GM18867 (cell line): ENCODE data around the gene TTC28.
"Not testable (repeated sequence)": the region's sequence is repeated elsewhere in the genome, so short reads cannot be mapped to it uniquely, and the experiment has no call there.

Experiments used
- ATAC-seq: cut with Tn5 transposase; IDR thresholded peaks from one replicate; pipeline ENCODE4 v1.9.1; 2021; ENCODE audit warnings: mild to moderate bottlenecking, moderate library complexity; ENCODE audit not compliant: unreplicated experiment

The TTC28 gene

GRCh38 chr22:28375761-28376534, 303.7 kb downstream of the TTC28 start:
- no peak for ATAC-seq

GRCh38 chr22:28373831-28374230, 305.8 kb downstream of the TTC28 start:
- no peak for ATAC-seq

DNA sequence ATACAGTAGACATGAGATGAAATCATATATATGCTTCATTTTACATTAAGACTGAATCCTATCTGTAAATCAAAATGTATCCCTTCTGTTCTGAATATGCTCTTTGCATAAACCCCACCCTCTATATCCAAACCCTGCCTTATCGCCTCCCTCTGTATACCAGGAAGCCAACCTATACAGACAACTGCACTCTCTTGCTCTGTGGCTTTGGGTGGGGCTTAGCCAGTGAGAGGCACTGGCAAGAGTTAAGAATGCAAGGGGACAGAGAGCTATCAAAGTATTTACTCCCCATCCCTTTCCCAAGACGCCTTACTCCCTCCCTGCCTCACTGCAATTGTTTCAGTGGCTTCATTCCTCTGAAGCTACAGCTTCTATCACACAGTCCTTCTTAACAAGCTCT, 309.8 kb downstream of the TTC28 start:
- no peak for ATAC-seq

GRCh38 chr22:28366856-28367255, 312.8 kb downstream of the TTC28 start:
- no peak for ATAC-seq

GRCh38 chr22:28365371-28365770, 314.3 kb downstream of the TTC28 start:
- no peak for ATAC-seq

GRCh38 chr22:28364105-28364504, 315.5 kb downstream of the TTC28 start:
- not testable (repeated sequence) for ATAC-seq

DNA sequence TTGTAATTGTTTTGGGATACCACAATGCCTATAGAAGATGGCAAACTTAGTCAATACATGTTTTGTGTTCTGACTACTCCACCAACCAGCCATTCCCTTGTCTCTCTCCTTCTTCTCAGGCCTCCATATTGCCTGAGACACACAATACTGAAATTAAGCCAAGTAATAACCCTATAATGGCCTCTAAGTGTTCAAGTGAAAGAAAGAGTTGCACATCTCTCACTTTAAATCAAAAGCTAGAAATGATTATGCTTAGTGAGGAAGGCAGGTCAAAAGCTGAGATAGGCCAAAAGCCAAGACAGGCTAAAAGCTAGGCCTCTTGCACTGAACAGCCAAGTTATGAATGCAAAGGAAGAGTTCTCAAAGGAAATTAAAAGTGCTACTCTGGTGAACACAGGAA, 318.7 kb downstream of the TTC28 start:
- no peak for ATAC-seq

GRCh38 chr22:28358312-28358711, 321.3 kb downstream of the TTC28 start:
- no peak for ATAC-seq

DNA sequence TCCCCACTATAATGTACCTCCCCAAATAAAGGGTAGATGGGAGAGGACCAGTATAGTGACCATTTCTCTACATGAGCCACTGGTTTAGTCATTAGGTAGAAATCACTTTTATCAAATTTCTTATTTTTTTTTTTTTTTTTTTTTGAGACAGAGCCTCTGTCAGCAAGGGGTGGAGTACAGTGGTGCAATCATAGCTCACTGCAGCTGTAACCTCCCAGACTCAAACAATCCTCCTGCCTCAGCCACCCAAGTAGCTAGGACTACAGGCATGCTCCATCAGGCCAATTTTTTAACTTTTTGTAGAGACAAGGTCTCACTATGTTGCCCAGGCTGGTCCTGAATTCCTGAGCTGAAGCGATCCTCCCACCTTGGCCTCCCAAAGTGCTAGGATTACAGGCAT, 322.4 kb downstream of the TTC28 start:
- ATAC-seq: no peak

DNA sequence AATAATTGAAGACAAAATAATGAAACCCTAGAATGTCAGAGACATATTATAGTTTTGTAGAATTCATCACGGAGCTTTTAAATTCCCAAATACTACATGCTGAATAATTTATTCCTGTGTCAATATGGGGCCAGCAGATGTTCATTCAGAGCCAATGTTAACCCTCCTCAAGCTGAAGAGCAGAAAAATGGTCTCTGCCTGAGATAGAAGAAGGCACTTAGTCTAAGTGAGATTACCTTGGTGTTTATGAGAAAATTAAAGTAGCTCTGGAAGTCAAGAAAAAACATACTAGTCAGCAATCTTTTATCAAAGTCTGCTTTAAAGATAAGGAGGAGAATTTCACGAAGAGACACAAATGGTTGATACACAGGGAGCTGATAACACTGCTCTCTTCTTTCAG, 328.2 kb downstream of the TTC28 start:
- no peak for ATAC-seq

DNA sequence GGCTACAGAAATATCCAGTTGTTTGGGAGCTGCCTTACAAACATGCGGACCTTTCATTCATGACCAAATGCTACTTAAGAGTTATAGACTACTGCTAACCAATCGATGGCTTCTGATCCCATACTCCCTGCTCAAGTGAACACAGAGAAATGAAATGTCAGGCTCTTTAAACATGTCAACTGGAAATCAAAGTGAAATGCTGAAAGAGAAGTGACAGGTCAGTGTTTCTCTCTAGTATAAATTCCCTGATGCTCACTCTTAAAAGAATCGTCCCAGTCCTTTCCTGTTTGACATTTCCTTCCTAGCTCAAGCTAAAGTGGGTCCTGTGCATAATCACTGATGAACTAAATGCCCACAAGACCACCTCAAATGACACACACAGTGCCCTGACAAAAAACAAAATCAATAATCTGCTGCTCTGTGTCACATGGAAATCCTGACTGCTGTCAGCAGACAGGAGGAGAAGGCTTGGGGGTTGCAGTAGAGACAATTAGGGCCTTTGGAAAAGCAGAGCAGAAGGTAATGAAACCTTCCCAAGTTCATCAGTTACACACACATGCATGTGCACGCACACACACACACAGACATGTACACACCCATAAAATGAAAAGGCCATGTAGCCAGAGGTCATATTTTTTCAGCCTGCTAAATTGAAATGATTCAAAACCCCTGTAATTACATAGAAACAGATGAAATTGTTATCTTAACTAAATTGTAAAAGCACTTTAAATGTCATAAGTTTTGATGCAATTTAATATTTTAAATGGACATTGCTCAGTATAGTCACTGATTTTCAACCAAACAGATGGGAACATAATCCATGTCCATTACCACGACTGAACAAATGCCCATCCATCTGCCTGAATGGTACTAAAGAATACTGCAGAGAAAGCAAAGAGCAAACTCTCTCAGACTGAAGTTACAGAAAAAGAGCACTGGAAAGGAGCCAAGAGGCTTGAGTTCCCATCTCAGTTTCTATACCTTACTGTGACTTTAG, 330.7 kb downstream of the TTC28 start:
- no peak for ATAC-seq

GRCh38 chr22:28346308-28346707, 333.3 kb downstream of the TTC28 start:
- ATAC-seq: no peak

- no peak for ATAC-seq
These were observed 334.5 kb downstream of the TTC28 start for GRCh38 chr22:28344918-28345703.

GRCh38 chr22:28341001-28341400, 338.6 kb downstream of the TTC28 start:
- no peak for ATAC-seq

- no peak for ATAC-seq
These were observed 346.6 kb downstream of the TTC28 start for GRCh38 chr22:28333088-28333487.

GRCh38 chr22:28332410-28332809, 347.2 kb downstream of the TTC28 start:
- no peak for ATAC-seq

DNA sequence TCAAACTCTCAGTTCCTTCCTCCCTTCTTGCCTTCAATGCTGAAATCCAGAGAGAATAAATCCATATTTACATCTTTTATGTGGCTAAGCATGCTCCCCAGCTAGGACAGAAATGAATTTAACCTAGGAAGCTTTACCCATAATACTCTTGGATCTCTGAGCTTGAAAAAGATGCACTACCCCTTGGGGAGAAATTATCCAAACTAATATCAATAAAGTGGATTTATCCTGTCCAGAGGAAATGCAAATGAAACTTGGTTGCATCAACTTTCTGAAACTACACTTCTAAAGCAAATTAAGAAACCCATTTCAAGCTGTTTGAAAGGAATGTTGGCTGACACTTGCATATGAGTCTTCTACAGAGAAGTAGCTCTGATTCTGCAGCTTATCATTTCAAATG, 347.9 kb downstream of the TTC28 start:
- no peak for ATAC-seq

- no peak for ATAC-seq
These were observed 350.2 kb downstream of the TTC28 start for GRCh38 chr22:28329186-28330073.

DNA sequence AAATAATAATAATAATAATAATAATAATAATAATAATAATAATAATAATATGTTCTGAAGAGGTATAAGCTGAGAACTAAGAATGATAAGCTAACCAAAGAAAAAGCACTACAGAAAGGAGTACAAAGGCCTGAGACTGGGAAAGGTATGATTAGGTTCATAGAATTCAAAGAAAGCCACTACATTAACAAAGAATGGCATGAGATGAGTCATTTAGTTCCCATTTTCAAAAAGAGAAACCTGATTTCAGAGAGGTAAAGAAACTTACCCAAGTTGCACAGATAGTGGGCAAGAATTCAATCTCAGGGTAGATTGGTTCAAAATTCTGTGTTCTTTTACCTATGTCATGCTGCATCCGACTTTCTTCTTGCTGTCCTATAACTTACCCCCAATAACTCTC, 350.9 kb downstream of the TTC28 start:
- ATAC-seq: no peak

GRCh38 chr22:28316014-28316413, 363.6 kb downstream of the TTC28 start:
- ATAC-seq: no peak
